IMR-90 (cell line): ENCODE measurements around the gene ROGDI. TPM values are rescaled to one million over a fixed set of nuclear protein-coding genes. Genes with fewer than 3 reads are reported as not detected.

Source experiments
- ATAC-seq: fragments of 200-7000 bp; cut with Tn5 transposase; 2 replicates; pipeline ENCODE4 v1.9.1; 2020; ENCODE audit warnings: low read depth, mild to moderate bottlenecking, moderate library complexity
- BruUV-seq: library from RNA; stranded (reverse); fragments of 400-500 nt; replicated peaks from 2 replicates; lab custom pipeline; 2021; lab: Mats Ljungman, UMichigan
- CTCF ChIA-PET: fragments of 300-600 bp; formaldehyde crosslinking; extraction: SDS; loops from one replicate; lab custom pipeline; 2021; ENCODE audit warnings: antibody characterized with exemption; lab: Yijun Ruan, JAX
- POLR2A ChIA-PET: fragments of 300-600 bp; sonication (Branson Sonifier 250); formaldehyde crosslinking; loops from one replicate; lab custom pipeline; 2022; ENCODE audit warnings: antibody characterized with exemption; ENCODE audit not compliant: unreplicated experiment; lab: Charles Lee
- DNase-seq: peaks from one replicate; pipeline ENCODE4 v3.0.0; 2013
- H2AFZ ChIP-seq: replicated peaks from 2 replicates; pipeline ENCODE3; 2013; ENCODE audit warnings: low read length, mild to moderate bottlenecking; ENCODE audit not compliant: poor library complexity
- H2AK5ac ChIP-seq: 2 replicates; pipeline ENCODE4 v1.6.1; 2013; ENCODE audit warnings: low read depth, low read length, inconsistent platforms
- H2AK9ac ChIP-seq: replicated peaks from 2 replicates; pipeline ENCODE3; 2013; ENCODE audit warnings: mild to moderate bottlenecking, low read depth, low read length, moderate library complexity; ENCODE audit not compliant: poor library complexity
- H2BK120ac ChIP-seq: 2 replicates; pipeline ENCODE4 v1.6.1; 2013; ENCODE audit warnings: low read depth, low read length, inconsistent platforms
- H2BK15ac ChIP-seq: 3 replicates; pipeline ENCODE4 v1.6.1; 2013; ENCODE audit warnings: low read depth, low read length, inconsistent platforms
- H2BK20ac ChIP-seq: 2 replicates; pipeline ENCODE4 v1.6.1; 2013; ENCODE audit warnings: low read depth, mild to moderate bottlenecking, inconsistent platforms, low read length, moderate library complexity
- H2BK5ac ChIP-seq: 2 replicates; pipeline ENCODE4 v1.6.1; 2013; ENCODE audit warnings: mild to moderate bottlenecking, low read depth, low read length, inconsistent platforms; ENCODE audit not compliant: poor library complexity, severe bottlenecking
- H3K14ac ChIP-seq: replicated peaks from 2 replicates; pipeline ENCODE4 v1.6.1; 2013; ENCODE audit warnings: low read depth, low read length, inconsistent platforms
- H3K18ac ChIP-seq: 2 replicates; pipeline ENCODE4 v1.6.1; 2013; ENCODE audit warnings: low read depth, low read length, control low read depth
- H3K23ac ChIP-seq: 2 replicates; pipeline ENCODE4 v1.6.1; 2013; ENCODE audit warnings: low read depth, low read length, inconsistent platforms
- H3K27ac ChIP-seq: 2 replicates; pipeline ENCODE4 v1.5.1; 2013; ENCODE audit warnings: mild to moderate bottlenecking, control low read depth, low read length; ENCODE audit not compliant: insufficient read depth
- H3K27me3 ChIP-seq: 2 replicates; pipeline ENCODE4 v1.6.1; 2013; ENCODE audit warnings: low read length; ENCODE audit not compliant: control insufficient read depth, insufficient read depth
- H3K36me3 ChIP-seq: 2 replicates; pipeline ENCODE4 v1.6.1; 2013; ENCODE audit warnings: low read length, mixed read lengths; ENCODE audit not compliant: control insufficient read depth, insufficient read depth
- H3K4ac ChIP-seq: 2 replicates; pipeline ENCODE4 v1.6.1; 2013; ENCODE audit warnings: low read depth, low read length, inconsistent platforms
- H3K4me1 ChIP-seq: 2 replicates; pipeline ENCODE4 v1.6.1; 2013; ENCODE audit warnings: low read length, mixed read lengths; ENCODE audit not compliant: control insufficient read depth, insufficient read depth
- H3K4me2 ChIP-seq: 2 replicates; pipeline ENCODE4 v1.6.1; 2013; ENCODE audit warnings: low read depth, mild to moderate bottlenecking, control low read depth, low read length, moderate library complexity
- H3K4me3 ChIP-seq: 2 replicates; pipeline ENCODE4 v1.5.1; 2013; ENCODE audit warnings: low read depth, mild to moderate bottlenecking, control low read depth, low read length, moderate library complexity; ENCODE audit not compliant: insufficient read depth
- H3K56ac ChIP-seq: 2 replicates; pipeline ENCODE4 v1.6.1; 2013; ENCODE audit warnings: low read length, inconsistent platforms; ENCODE audit not compliant: insufficient read depth; ENCODE audit errors: extremely low read depth
- H3K79me1 ChIP-seq, 2 experiments: 2 replicates each; pipeline ENCODE4 v1.6.1; 2013; ENCODE audit warnings: low read length in 2 of 2, inconsistent platforms in 1 of 2, low read depth in 1 of 2
- H3K9ac ChIP-seq: 2 replicates; pipeline ENCODE4 v1.6.1; 2013; ENCODE audit warnings: low read depth, low read length, control low read depth
- H3K9me1 ChIP-seq: 2 replicates; pipeline ENCODE4 v1.6.1; 2013; ENCODE audit warnings: low read length, inconsistent platforms; ENCODE audit not compliant: insufficient read depth
- H3K9me3 ChIP-seq: 2 replicates; pipeline ENCODE4 v1.6.1; 2013; ENCODE audit warnings: low read length; ENCODE audit not compliant: control insufficient read depth, insufficient read depth
- H4K20me1 ChIP-seq: 2 replicates; pipeline ENCODE4 v1.6.1; 2013; ENCODE audit warnings: low read length, inconsistent platforms; ENCODE audit not compliant: insufficient read depth
- H4K5ac ChIP-seq: 2 replicates; pipeline ENCODE4 v1.6.1; 2013; ENCODE audit warnings: mild to moderate bottlenecking, low read depth, low read length, control low read depth
- H4K8ac ChIP-seq, 2 experiments: 2 replicates each; pipeline ENCODE4 v1.6.1; 2013; ENCODE audit warnings: low read depth in 2 of 2, low read length in 2 of 2, control low read depth in 1 of 2, inconsistent platforms in 1 of 2
- H4K91ac ChIP-seq: 2 replicates; pipeline ENCODE4 v1.6.1; 2013; ENCODE audit warnings: low read depth, low read length, inconsistent platforms; ENCODE audit not compliant: insufficient read depth
- CEBPB ChIP-seq: IDR thresholded peaks from 2 replicates; pipeline ENCODE4 v1.6.1; 2012; ENCODE audit warnings: low read depth, low read length, improper control_type of control experiment
- CHD1 ChIP-seq: IDR thresholded peaks from 2 replicates; pipeline ENCODE4 v1.6.1; 2012; ENCODE audit warnings: low read depth, low read length, improper control_type of control experiment
- ELK1 ChIP-seq: fragments of 150-350 bp; IDR thresholded peaks from 2 replicates; pipeline ENCODE4 v1.6.1; 2016; ENCODE audit warnings: low read depth, mild to moderate bottlenecking, low read length, moderate library complexity, borderline replicate concordance
- FOS ChIP-seq: fragments of 150-350 bp; IDR thresholded peaks from 2 replicates; pipeline ENCODE4 v1.6.1; 2016; ENCODE audit warnings: low read depth, low read length
- MAFK ChIP-seq: IDR thresholded peaks from 2 replicates; pipeline ENCODE4 v1.6.1; 2012; ENCODE audit warnings: low read depth, low read length, improper control_type of control experiment
- MAZ ChIP-seq: IDR thresholded peaks from 2 replicates; pipeline ENCODE4 v1.6.1; 2012; ENCODE audit warnings: low read depth, mild to moderate bottlenecking, low read length, improper control_type of control experiment, moderate library complexity, borderline replicate concordance
- MXI1 ChIP-seq: IDR thresholded peaks from 2 replicates; pipeline ENCODE4 v1.6.1; 2012; ENCODE audit warnings: low read depth, mild to moderate bottlenecking, low read length, moderate library complexity, borderline replicate concordance
- NFE2L2 ChIP-seq: fragments of 150-350 bp; IDR thresholded peaks from 2 replicates; pipeline ENCODE4 v1.6.1; 2016; ENCODE audit warnings: low read depth, mild to moderate bottlenecking, low read length
- POLR2A ChIP-seq: IDR thresholded peaks from 2 replicates; pipeline ENCODE4 v1.6.1; 2012; ENCODE audit warnings: mild to moderate bottlenecking, low read depth, low read length
- RAD21 ChIP-seq: IDR thresholded peaks from 2 replicates; pipeline ENCODE4 v1.6.1; 2012; ENCODE audit warnings: low read length, improper control_type of control experiment
- RCOR1 ChIP-seq: IDR thresholded peaks from 2 replicates; pipeline ENCODE4 v1.6.1; 2012; ENCODE audit warnings: mild to moderate bottlenecking, low read length, improper control_type of control experiment; ENCODE audit not compliant: insufficient replicate concordance
- RFX5 ChIP-seq: IDR thresholded peaks from 2 replicates; pipeline ENCODE4 v1.8.0; 2012; ENCODE audit warnings: low read depth, mild to moderate bottlenecking, low read length, moderate library complexity
- SMC3 ChIP-seq: fragments of 150-350 bp; IDR thresholded peaks from 2 replicates; pipeline ENCODE4 v1.6.1; 2016; ENCODE audit warnings: low read depth, mild to moderate bottlenecking, antibody characterized with exemption, low read length, moderate library complexity
- USF2 ChIP-seq: fragments of 150-350 bp; IDR thresholded peaks from 2 replicates; pipeline ENCODE4 v1.6.1; 2017; ENCODE audit warnings: mild to moderate bottlenecking, antibody characterized with exemption, low read length, low read depth
- WGBS, 2 experiments: methylation state at CpG; one replicate each; pipeline versions ENCODE4 v1.1.5 to v1.1.7; 2013; ENCODE audit warnings: missing lambda C conversion rate in 2 of 2; ENCODE audit not compliant: insufficient read length in 1 of 2; ENCODE audit errors: extremely low coverage in 2 of 2; 5-methylcytosine and 5-hydroxymethylcytosine counted together
- dilution Hi-C: fragments of 300-500 bp; cut with HindIII; formaldehyde crosslinking; loops from one replicate; pipeline ENCODE4 v1.14.3; 2018; ENCODE audit warnings: low sequenced_read_pairs; ENCODE audit not compliant: unreplicated experiment
- in situ Hi-C: fragments of 300-500 bp; cut with MboI; formaldehyde crosslinking; loops from 3 replicates; pipeline ENCODE4 v1.14.3; 2019; ENCODE audit warnings: low sequenced_read_pairs, inconsistent platforms, mixed read lengths
- intact Hi-C: fragments of 100-400 bp; cut with micrococcal nuclease; formaldehyde crosslinking; loops from 2 replicates; pipeline ENCODE4 v1.10.0; 2022
- polyA plus RNA-seq, 3 experiments: library from polyadenylated mRNA; depleted of rRNA; stranded (reverse); fragments of >200 nt; gene quantifications; 2 replicates each; pipeline ENCODE4 v1.2.3, GENCODE V29; 2012; ENCODE audit warnings: low replicate concordance in 1 of 3
- total RNA-seq: library from RNA; depleted of rRNA; stranded (reverse); fragments of >200 nt; gene quantifications from 2 replicates; pipeline ENCODE4 v1.2.3, GENCODE V29; 2012
- TF ChIP-seq, protein P1 (sequence below): conservative IDR thresholded peaks from 2 replicates; pipeline ENCODE4 v1.5.1; 2012; ENCODE audit warnings: mild to moderate bottlenecking, low read depth, low read length, improper control_type of control experiment

ROGDI gene
- total and polyA plus RNA-seq, 2 of the 4 experiments (the other 2 are of a cell fraction) = 13.6 to 27.1 TPM

DNA sequence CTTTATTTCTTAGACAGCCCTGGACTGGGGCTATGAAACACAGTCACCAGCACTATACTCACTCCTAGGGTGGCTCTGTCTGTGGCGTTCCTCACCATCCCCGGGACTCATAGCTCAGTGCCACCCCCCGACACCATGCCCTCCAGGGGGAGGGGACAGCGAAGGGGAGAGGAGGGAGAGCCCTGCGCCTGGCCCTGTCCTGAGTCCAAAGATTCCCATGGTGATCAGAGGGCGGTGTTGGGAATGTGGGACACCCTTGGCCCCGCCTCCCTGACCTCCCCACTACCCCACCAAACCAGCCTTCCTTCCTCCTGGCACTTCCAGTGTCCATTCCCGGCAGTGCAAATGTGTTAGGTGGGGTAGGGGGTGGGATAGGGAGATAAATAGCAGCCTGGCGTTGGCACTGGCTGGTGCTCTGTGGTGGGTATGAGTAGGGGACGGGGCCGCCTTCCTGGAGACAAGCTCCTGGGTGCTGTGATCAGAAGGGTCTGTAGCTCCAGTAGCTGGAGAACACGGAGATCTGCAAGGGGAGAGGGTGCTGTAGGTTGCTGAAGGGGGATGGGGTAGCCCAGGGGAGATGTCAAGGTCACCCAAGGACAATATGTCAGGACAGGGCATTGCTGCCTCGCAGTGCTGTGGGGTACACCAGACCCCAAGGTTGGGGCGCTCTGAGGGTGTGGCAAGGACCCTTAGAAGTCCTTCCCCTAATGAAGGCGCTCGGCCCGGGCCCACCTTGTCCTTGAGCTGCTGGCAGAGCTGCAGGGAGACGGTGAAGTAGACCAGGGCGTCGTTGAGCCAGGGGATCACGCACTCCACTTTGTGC is 5.2 kb downstream of the ROGDI start:
- H3K9me1 ChIP-seq = no peaks in the 10 kb centered on the region
- no peak overlapping the region for H2BK120ac ChIP-seq
- no peak overlapping the region for H3K4me2 ChIP-seq
- H3K18ac ChIP-seq = no peak overlapping the region
- H2AK9ac ChIP-seq = no peak overlapping the region
- 50% methylated on average over 1 of the region's 21 CpGs; no CpG with 5 or more reads in 1 of the 2 experiments for WGBS, 2 experiments
- ATAC-seq (no peak), DNase-seq (no peak)
- H3K4me1 ChIP-seq = peaks cover 5% of the 10 kb centered on the region; the same call in 1 of the 2 replicates
- no peak overlapping the region for H3K23ac ChIP-seq
- no peak overlapping the region for H3K9ac ChIP-seq
- intact Hi-C loops = no loop called here
- no peak overlapping the region for H2BK20ac ChIP-seq
- no peaks in the 10 kb centered on the region for H3K27me3 ChIP-seq
- POLR2A ChIA-PET = no interaction called here
- no TSS peak for BruUV-seq
- no peak overlapping the region for H2BK15ac ChIP-seq
- H3K9me3 ChIP-seq = no peaks in the 10 kb centered on the region
- in situ Hi-C loops = no loop called here
- dilution Hi-C loops = no loop called here
- no peak overlapping the region for H4K5ac ChIP-seq
- no peak overlapping the region for H2AFZ ChIP-seq
- H2AK5ac ChIP-seq = no peak overlapping the region
- H3K56ac ChIP-seq = no peak overlapping the region
- H3K79me1 ChIP-seq = 0 out of 4 replicates have a peak, but pooled peaks cover 0 to 7% of the 10 kb centered on the region in 2 experiments
- H3K4ac ChIP-seq = no peak overlapping the region
- H4K8ac ChIP-seq = no peak overlapping the region
- CTCF ChIA-PET = interaction anchor here (0.5 kb wide), 1 partner anchor 15 kb away, joined by 3 read pairs; no protein-coding TSS in a partner anchor
- no peak overlapping the region for H3K27ac ChIP-seq
- H3K4me3 ChIP-seq = no peak overlapping the region
- H2BK5ac ChIP-seq = no peak overlapping the region
- no peak overlapping the region for H4K91ac ChIP-seq
- no peak overlapping the region for H3K14ac ChIP-seq
- H3K36me3 ChIP-seq = peaks cover 2% of the 10 kb centered on the region; the same call in 1 of the 2 replicates
- H4K20me1 ChIP-seq = no peaks in the 10 kb centered on the region
- TF ChIP-seq CHD1 = no peak
- no peak for TF ChIP-seq ELK1
- TF ChIP-seq MAFK = no peak
- no peak for TF ChIP-seq NFE2L2
- TF ChIP-seq, protein P1, sequence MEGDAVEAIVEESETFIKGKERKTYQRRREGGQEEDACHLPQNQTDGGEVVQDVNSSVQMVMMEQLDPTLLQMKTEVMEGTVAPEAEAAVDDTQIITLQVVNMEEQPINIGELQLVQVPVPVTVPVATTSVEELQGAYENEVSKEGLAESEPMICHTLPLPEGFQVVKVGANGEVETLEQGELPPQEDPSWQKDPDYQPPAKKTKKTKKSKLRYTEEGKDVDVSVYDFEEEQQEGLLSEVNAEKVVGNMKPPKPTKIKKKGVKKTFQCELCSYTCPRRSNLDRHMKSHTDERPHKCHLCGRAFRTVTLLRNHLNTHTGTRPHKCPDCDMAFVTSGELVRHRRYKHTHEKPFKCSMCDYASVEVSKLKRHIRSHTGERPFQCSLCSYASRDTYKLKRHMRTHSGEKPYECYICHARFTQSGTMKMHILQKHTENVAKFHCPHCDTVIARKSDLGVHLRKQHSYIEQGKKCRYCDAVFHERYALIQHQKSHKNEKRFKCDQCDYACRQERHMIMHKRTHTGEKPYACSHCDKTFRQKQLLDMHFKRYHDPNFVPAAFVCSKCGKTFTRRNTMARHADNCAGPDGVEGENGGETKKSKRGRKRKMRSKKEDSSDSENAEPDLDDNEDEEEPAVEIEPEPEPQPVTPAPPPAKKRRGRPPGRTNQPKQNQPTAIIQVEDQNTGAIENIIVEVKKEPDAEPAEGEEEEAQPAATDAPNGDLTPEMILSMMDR = no peak
- TF ChIP-seq FOS = no peak
- TF ChIP-seq SMC3 = no peak
- no peak for TF ChIP-seq USF2
- TF ChIP-seq POLR2A = no peak
- no peak for TF ChIP-seq RCOR1
- TF ChIP-seq RFX5 = no peak
- no peak for TF ChIP-seq RAD21
- no peak for TF ChIP-seq MAZ
- TF ChIP-seq MXI1 = no peak
- no peak for TF ChIP-seq CEBPB
